PFSK-1 (cell line): ENCODE data around the gene CUX1.

Experiments used
- FOXP2 ChIP-seq: optimal IDR thresholded peaks from 2 replicates; pipeline ENCODE3; 2011; ENCODE audit warnings: borderline replicate concordance, control low read depth, inconsistent platforms; ENCODE audit not compliant: insufficient read depth; ENCODE audit errors: extremely low read length, extremely low read depth
- POLR2AphosphoS5 ChIP-seq: IDR thresholded peaks from 2 replicates; pipeline ENCODE4 v1.6.1; 2012; ENCODE audit warnings: low read depth, mild to moderate bottlenecking, control low read depth, low read length, moderate library complexity
- REST ChIP-seq, 2 experiments: IDR thresholded peaks; 2 replicates each; pipeline versions ENCODE4 v1.6.1 to v1.8.0; 2011 to 2012; ENCODE audit warnings: low read depth in 2 of 2, low read length in 2 of 2, control low read depth in 1 of 2, inconsistent platforms in 1 of 2, mild to moderate bottlenecking in 1 of 2, moderate library complexity in 1 of 2; ENCODE audit not compliant: insufficient read depth in 1 of 2
- SIN3A ChIP-seq: IDR thresholded peaks from 2 replicates; pipeline ENCODE4 v1.6.1; 2012; ENCODE audit warnings: mild to moderate bottlenecking, low read length, moderate library complexity, borderline replicate concordance; ENCODE audit not compliant: insufficient read depth
- TAF1 ChIP-seq: IDR thresholded peaks from 2 replicates; pipeline ENCODE4 v1.6.1; 2012; ENCODE audit warnings: low read length, control low read depth, borderline replicate concordance; ENCODE audit not compliant: insufficient read depth

GRCh38 chr7:101964680-101965452 lies 147.4 kb downstream of the CUX1 start:
- TF ChIP-seq TAF1 (no peak), REST (IDR thresholded peaks at IDR 0.05; ENCODE audit: insufficient read depth in 1 of 2, low read depth in 2 of 2, low read length in 2 of 2) (no peak), POLR2AphosphoS5 (no peak), SIN3A (no peak), FOXP2 (no peak)
